ENCODE measurements around the gene TGFB2.

DNA sequence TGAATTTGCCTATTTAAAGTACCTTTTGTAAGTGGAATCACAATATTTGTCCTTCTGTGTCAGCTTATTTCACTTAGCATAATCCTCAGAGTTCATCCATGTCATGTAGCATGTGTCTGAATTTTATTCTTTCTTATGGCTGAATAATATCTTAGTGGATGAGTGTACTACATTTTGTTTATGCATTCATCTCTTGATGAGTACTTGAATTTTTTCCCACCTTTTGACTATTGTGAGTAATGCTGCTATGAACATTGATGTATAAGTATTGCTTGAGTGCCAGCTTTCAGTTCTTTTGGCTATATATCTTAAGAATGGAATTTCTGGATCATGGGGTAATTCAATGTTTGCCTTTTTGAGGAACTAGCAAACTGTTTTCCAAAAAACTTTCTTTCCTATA, 84.2 kb downstream of the TGFB2 start:
- TF ChIP-seq CTCF (IDR thresholded peaks at IDR 0.05) (no peak), POLR2A (IDR thresholded peaks at IDR 0.05) (no peak), POLR2AphosphoS5 (IDR thresholded peaks at IDR 0.05) (no peak)

All from sigmoid colon (tissue), 4 donors.